GM08714 (cell line): ENCODE measurements around the gene DKC1.

Source experiments
- H3K4me3 ChIP-seq: fragments of 200-500 bp; sonication (Bioruptor generic); 2 replicates; pipeline ENCODE4 v1.5.1; 2014; ENCODE audit warnings: mild to moderate bottlenecking, low read length, inconsistent platforms
- ZNF274 ChIP-seq: IDR thresholded peaks from 2 replicates; pipeline ENCODE4 v1.6.1; 2012; ENCODE audit warnings: mild to moderate bottlenecking, low read depth, low read length

DKC1 gene

DNA sequence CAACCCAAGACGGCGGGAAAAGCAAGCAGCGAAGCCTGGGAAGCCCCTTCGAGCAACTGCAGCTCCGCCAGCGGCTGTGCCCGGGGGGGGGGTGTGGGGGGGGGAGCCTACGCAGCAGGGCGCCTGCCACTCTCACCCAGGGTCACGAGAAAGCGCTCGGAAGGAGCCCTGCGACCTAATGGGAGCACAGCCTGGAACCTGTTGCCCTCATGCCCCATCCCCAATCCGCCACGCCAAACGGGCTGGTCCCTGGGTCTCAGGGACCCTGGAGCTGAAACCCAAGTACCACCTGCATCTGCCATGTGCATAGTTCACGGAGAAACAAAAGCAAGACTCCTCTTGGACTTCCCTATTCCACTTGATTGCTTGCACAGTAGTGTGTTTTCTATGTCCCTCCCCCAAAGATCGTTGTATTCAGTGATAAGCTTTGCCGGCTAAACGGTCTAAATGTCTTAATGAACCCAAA lies 11.4 kb upstream of the DKC1 start:
- H3K4me3 ChIP-seq, result no peak overlapping the region; the same call in 1 of the 2 replicates

DNA sequence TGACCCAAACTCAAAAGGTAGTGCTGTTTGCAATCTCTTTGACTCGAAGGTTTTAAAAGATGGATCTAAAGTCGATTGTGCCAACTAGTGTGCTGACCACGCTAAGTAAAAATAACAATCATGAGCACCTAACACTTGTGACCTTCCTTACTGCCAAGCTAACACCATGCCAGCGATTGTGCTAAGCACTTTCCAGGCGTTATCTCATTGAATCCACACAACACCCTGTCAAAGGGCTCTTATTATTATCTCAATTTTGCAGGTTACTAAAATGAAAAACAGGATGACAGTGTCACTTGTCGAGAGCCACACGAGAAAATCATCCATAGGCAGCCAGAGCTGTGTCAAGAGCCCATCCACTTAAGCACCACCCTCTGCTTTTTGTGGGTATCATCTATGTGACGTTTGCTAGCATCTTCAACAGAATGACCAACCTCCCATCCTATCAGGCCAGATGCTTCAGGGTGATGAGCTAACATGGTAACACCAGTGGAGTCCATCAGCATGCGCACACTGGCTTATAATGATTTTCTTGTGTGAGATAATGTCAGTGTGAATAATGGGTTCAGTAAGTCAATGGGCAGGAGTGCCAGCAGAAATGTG lies 10.9 kb upstream of the DKC1 start:
- TF ChIP-seq ZNF274, result no peak
- no peak overlapping the region for H3K4me3 ChIP-seq

More for the DNA sequence above, 11.4 kb upstream of the DKC1 start:
- TF ChIP-seq ZNF274, result no peak

DNA sequence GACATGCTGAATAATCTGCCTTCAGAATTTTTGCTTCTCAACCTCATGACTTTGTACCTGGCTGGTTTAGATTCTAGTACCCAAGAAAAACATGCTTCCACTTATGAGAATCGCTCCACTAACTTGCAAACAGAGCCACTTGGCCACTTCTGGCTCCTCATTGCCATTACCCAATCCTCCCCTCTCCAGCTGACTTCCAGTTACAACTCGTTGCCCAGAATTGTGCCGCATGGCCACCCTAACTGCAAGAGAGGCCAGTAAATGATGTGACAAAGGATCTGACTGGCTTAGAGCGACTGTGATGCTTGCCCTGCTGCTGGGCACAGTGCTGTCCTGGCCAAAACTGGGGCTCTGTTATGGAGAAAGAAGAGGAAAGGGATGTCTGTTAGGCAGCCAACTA lies 4.0 kb upstream of the DKC1 start:
- TF ChIP-seq ZNF274, result no peak

DNA sequence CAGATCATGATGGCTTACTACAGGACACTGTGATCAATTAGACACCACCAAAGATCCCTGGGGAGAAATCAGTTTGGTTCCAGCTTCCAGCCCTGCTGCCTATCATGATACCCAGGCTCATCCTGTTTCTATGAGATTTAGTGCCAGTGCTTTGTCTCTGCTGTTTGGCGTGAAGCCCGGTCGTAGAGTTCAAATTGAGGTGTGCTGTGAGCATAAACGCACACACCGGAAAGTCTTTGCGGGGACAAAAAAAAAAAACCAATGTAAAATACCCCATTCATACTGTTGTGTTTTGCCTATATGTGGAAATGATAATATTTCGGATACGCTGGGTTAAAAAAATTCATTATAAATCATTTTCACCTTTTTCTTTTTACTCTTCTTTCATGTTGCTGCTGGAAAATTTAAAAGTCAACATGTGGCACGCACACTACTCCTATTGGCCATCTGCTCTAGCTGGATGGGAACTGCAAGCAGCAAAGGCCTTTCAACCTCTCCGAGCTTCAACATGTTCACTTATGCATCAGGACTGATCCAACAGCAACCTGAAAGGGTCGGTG lies 607 bp upstream of the DKC1 start:
- no peak for TF ChIP-seq ZNF274
- H3K4me3 ChIP-seq, result peak overlapping the region; percentile 80

More for the DNA sequence above, 4.0 kb upstream of the DKC1 start:
- H3K4me3 ChIP-seq, result no peak overlapping the region

DNA sequence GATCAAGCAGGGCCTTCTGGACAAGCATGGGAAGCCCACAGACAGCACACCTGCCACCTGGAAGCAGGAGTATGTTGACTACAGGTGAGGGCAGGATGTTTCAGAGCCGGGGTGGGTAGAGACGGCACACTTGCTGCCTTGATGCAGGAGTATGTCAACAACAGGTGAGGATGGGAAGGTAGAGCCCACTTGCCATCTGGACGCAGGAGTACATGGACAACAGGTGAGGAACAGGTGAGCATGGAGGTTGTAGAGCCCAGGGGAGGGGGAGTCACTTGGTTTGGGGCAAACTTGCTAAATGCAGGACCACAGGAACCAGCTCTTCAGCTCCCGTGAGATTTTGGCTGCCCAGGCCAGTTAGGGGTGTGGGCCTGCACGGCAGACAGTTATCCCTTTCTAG lies 12.0 kb downstream of the DKC1 start:
- no peak for TF ChIP-seq ZNF274
- no peak overlapping the region for H3K4me3 ChIP-seq

DNA sequence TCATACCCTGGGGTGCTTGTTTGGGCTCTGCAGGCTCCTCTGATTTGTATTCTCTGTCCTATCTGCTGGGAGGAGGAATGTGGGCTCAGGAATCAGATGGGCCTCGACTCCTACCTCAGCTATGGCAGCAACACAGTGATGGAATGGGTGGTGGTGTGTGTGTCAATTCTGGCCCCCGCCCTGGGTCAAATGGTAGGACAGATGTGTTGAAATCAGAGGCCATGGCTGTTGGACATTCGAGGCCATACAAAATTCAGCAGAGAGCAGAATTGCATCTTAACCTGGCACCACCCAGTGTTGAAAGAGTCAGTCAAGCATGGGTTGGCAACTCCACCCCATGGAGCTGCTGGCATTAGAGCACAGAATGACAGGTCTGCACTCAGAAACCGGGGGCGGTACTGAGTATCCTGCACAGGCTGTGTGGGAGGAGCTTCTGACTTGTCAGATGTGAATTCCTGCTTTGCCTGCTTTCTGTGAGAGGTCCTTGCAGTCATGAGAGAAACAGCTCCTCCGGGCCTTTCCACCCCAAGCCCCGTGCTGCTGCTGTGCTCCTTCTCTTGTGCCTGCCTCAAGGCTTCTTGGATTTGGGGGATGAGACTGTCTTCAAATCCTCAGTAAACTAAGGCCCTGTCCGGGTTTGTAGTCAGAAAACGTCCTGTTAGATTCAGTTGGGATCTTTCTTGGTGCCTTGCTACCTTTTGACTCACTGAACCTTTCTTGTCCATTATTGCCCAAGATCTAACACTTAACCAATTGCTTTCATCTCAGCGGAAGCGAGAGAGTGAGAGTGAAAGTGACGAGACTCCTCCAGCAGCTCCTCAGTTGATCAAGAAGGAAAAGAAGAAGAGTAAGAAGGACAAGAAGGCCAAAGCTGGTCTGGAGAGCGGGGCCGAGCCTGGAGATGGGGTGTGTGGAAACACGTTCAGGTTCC lies 13.0 kb downstream of the DKC1 start:
- no peak for TF ChIP-seq ZNF274
- H3K4me3 ChIP-seq, result no peak overlapping the region

DNA sequence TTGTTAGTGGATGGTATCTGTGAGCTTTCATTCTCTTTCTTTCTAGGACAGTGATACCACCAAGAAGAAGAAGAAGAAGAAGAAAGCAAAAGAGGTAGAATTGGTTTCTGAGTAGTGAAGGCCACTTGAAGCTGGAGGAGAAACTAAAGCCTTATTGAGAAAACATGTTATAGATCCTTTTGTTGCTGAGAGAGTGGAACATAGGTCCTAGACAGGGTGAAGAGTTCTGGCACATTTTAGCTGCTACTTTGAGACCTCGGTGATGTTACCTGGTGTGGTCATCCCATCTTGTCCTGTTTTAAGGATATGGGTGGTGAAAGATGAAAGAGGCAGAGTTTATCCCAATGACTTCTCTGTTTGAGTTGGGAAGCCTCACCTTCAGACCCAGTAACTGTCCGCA lies 14.1 kb downstream of the DKC1 start:
- no peak for TF ChIP-seq ZNF274
- H3K4me3 ChIP-seq, result no peak overlapping the region

DNA sequence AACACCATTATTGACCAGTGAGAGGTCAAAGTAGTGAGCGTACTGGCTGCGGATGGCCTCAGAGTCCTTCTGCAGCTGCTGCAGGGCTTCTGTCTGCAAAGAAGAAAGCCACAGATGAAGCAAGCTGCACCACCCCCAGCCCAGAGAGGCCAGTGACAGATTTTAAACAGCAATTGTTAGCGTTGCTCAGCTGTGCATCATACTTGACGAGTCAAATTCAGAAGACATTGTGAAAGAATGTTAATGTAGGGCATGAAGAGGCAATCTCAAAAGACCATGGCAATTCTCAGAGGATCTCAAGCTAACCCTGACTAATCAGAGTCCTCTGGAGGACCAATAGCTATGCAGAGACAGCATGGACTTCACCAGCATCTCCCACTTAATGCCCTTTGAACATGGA lies 16.6 kb downstream of the DKC1 start:
- no peak overlapping the region for H3K4me3 ChIP-seq

DNA sequence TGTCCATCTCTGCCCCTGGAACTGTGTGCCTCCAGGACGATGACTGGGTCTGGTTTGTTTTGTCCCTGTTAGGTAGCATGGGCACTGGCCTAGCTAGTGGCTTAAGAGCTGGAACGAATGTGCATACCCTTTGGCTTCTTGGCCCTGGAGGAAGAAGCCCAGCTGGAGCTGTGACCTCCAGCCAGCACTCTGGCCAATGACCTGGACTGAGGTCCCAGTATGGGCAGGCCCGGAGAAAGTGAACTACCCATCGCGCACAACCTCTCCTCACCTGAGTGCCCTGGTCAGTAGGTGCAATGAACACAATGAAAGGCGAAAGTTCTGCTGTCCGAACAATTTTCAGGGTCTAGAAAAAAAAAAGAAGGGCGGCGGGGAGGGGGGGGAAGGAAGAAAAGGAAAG lies 18.3 kb downstream of the DKC1 start:
- no peak for TF ChIP-seq ZNF274
- H3K4me3 ChIP-seq, result no peak overlapping the region

More for the DNA sequence above, 16.6 kb downstream of the DKC1 start:
- no peak for TF ChIP-seq ZNF274

DNA sequence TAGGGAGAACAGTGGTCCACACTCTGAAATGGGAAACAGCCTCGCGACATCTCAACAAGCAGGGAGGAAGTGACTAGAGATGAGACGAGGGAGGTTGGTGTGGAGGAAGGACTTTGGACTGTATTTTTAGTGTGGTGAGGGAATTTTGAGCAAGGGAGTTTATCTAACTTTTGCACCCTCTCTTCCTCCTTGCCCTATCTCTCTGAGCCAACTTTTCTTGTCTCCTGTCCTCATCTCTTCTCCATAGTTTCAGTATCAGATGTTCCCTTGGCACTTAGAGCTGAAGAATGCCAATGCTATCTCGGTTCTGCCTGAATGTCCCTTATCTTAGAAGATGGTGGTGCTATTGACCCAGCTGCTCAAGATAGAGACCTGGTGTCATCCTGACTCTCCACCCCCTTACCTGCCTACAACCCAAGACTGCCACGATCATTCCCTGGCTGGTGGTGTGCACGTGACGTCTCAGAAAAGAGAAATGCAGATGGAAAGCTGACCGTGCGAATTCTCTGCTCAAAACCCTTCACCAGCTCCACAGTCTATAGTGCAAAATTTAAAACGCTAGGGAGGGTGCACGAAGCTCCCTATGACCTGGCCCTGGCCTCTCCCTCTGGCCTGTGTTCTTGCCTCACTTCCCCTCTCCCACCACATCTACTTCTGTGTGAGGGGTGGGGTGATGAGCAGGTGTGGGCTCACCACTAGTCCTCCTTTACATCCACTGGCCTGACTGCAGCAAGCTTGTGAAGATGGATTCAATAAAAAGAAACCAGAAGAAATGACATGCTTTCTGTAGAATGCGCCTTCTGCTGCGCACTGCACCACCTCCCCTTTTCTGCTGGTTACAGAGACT lies 21.7 kb downstream of the DKC1 start:
- no peak for TF ChIP-seq ZNF274
- no peak overlapping the region for H3K4me3 ChIP-seq

DNA sequence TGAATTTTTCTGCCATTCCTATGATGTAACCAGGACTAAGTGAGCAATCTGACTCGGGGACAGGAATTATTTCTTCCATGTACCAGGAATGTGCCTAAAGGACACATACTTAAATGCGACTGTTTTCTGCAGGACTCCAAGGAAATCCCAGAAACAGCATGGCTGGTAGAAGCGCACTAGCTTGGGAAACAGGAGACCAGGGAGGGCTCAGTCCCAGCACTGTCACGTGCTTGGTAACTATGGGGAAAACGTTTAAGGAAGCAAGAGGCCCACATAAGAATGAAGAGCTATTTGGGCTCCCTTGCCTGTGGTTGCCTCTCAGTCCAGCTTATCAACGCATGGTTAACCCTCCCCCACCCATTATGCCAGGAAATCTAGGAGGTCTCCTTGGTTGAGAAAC lies 23.1 kb downstream of the DKC1 start:
- no peak for TF ChIP-seq ZNF274
- H3K4me3 ChIP-seq, result no peak overlapping the region

DNA sequence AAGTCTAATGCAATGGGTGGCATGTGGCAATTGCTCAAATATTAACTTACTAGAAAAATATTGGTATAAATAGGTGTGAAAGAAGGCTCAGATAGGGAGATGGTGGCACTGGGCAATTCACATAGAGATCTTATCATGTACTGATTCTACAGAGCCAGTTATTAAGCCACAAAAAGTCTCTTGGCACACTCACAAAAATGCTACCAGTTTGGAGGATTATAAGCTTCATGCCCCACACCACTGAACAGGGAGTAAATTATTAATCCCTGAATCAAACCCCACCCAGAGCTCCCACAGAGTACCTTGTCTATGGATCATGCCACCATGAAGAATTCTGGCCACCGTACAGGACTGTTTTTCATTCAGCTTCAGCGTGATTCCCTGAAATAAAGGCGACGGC lies 28.8 kb downstream of the DKC1 start:
- TF ChIP-seq ZNF274, result no peak
- no peak overlapping the region for H3K4me3 ChIP-seq

DNA sequence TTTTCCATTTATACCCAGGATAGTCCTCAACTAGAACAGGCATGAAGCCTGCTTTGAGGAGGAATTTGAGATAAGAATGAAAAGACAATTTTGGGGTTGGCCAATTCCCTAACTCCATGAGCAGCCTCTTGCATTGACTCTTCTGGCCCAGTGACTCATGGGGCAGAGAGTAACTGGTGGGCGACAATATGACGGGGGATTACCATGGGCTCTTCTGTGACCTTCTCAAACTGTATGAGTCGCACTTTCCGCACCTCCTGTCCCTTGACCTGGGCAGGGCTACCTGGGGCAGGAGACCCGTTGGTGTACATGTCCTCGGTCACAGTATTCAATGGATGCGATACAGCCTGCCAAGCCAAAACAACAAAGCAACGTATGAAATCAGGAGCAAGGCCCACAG lies 29.3 kb downstream of the DKC1 start:
- no peak for TF ChIP-seq ZNF274
- H3K4me3 ChIP-seq, result no peak overlapping the region
